A549 (cell line): Measurements from ENCODE around the gene CHCT1.

Experiments used
- HOXB13 ChIP-seq: fragments of 250-450 bp; sonication (Bioruptor Pico); IDR thresholded peaks from 2 replicates; pipeline ENCODE4 v1.5.0; 2020; ENCODE audit warnings: low read depth, mild to moderate bottlenecking, moderate library complexity
- POLR2A ChIP-seq: IDR thresholded peaks from 2 replicates; pipeline ENCODE4 v1.6.1; 2012; ENCODE audit warnings: mild to moderate bottlenecking, low read length
- REST ChIP-seq: fragments of 200-600 bp; sonication (generic); IDR thresholded peaks from 2 replicates; pipeline ENCODE4 v1.6.1; 2016; ENCODE audit warnings: antibody characterized with exemption, mild to moderate bottlenecking, moderate library complexity

DNA sequence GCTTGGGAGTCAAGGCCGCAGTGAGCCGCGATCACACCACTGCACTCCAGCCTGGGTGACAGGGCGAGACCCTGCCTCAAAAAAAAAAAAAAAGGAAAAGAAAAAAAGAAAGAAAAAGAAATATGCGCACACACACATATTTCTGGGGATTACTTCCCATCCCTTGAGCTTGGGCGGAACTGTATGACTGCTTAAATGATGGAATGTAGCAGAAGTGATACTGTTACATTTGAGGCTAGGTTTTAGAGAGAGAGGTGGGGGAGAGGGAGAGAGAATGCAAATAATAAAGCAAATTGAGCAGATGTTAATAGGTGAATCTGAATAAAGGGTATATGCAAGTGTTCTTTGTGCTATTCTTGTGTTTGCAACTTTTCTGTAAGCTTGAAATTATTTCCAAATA, 18.3 kb upstream of the CHCT1 start:
- TF ChIP-seq REST (no peak), POLR2A (no peak), HOXB13 (CRISPR knock-in tag) (no peak)
